Uterus (tissue), 4 donors: Measurements from ENCODE around the gene CERS6. TPM values are rescaled to one million over a fixed set of nuclear protein-coding genes. Genes with fewer than 3 reads are reported as not detected.

ENCODE experiments used
- DNase-seq, 2 donors: peaks; one replicate each; pipeline ENCODE4 v3.0.0-alpha.2; 2019 to 2020
- H3K27ac ChIP-seq, 2 donors: fragments of 200-600 bp; sonication (generic); 1 replicate in 1 of 2; 2 replicates in 1 of 2; pipeline ENCODE4 v1.5.1; 2016 to 2018
- H3K27me3 ChIP-seq, 2 donors: fragments of 200-600 bp; sonication (generic); one replicate each; pipeline ENCODE4 v1.5.1; 2018 to 2019; ENCODE audit warnings: control low read depth in 1 of 2
- H3K36me3 ChIP-seq, 2 donors: fragments of 200-600 bp; sonication (generic); one replicate each; pipeline ENCODE4 v1.5.1; 2019; ENCODE audit warnings: control low read depth in 1 of 2
- H3K4me1 ChIP-seq, 2 donors: fragments of 200-600 bp; sonication (generic); one replicate each; pipeline ENCODE4 v1.5.1; 2018 to 2019; ENCODE audit warnings: control low read depth in 1 of 2
- H3K4me3 ChIP-seq, 2 donors: fragments of 200-600 bp; sonication (generic); 1 replicate in 1 of 2; 2 replicates in 1 of 2; pipeline ENCODE4 v1.5.1; 2018 to 2019; ENCODE audit warnings: mild to moderate bottlenecking in 1 of 2
- H3K9me3 ChIP-seq, 2 donors: fragments of 200-600 bp; sonication (generic); one replicate each; pipeline ENCODE4 v1.5.1; 2019; ENCODE audit warnings: control low read depth in 1 of 2
- POLR2A ChIP-seq, 2 donors: fragments of 450-650 bp; IDR thresholded peaks; one replicate each; pipeline ENCODE4 v1.6.1; 2016; ENCODE audit warnings: antibody characterized with exemption in 2 of 2, mild to moderate bottlenecking in 1 of 2, moderate library complexity in 1 of 2
- intact Hi-C: fragments of 100-400 bp; cut with DNase I; formaldehyde crosslinking; loops from one replicate; pipeline ENCODE4 v1.15.1; 2023; ENCODE audit warnings: low total_unique reads
- total RNA-seq, 4 donors: library from RNA; depleted of rRNA in 3 of 4; stranded (reverse); fragments of >200 nt in 3 of 4; gene quantifications; one replicate each; pipeline versions ENCODE4 v1.1.0 to v1.2.4, GENCODE V29; 2014 to 2023
- TF ChIP-seq, protein P1 (sequence below), 4 experiments: fragments of 200-600 bp in 2 of 4; fragments of 450-650 bp in 2 of 4; sonication (generic) in 2 of 4; IDR thresholded peaks; one replicate each; pipeline ENCODE4 v1.5.1; 2016 to 2019; ENCODE audit warnings: antibody characterized with exemption in 4 of 4, mild to moderate bottlenecking in 2 of 4, moderate library complexity in 1 of 4
- donor health status: DM: yes; HTN: yes; CAD: no.

CERS6 gene
- total RNA-seq, 4 donors from 2014 or later: 20.0 to 47.2 (median 26.6) TPM

DNA sequence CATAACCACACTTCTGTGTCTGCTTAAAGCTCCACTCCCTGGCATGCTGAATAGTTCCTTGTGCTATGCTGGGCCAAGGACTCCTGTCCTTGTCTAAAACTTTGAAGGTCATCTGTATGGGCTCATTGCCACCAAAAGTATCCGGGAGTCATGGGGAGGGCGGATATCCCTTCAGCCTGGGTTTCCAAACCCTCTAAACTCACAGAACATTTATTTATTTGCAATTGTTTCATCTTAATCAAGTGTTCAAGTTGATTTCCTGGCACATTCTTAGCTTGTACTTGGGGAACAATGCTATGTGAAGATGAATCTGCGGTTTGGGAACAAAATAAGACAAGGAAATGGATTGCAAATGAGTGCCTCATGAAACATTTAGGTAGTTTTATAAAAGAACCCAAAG is 348.1 kb downstream of the CERS6 start:
- Histone ChIP-seq H3K36me3 (no peaks in the 10 kb centered on the region), H3K27ac (peak overlapping the region in 1 of 2 donors; percentile 26), H3K4me1 (no peaks in the 10 kb centered on the region), H3K4me3 (no peak overlapping the region), H3K27me3 (no peaks in the 10 kb centered on the region), H3K9me3 (no peaks in the 10 kb centered on the region)
- TF ChIP-seq, protein P1, sequence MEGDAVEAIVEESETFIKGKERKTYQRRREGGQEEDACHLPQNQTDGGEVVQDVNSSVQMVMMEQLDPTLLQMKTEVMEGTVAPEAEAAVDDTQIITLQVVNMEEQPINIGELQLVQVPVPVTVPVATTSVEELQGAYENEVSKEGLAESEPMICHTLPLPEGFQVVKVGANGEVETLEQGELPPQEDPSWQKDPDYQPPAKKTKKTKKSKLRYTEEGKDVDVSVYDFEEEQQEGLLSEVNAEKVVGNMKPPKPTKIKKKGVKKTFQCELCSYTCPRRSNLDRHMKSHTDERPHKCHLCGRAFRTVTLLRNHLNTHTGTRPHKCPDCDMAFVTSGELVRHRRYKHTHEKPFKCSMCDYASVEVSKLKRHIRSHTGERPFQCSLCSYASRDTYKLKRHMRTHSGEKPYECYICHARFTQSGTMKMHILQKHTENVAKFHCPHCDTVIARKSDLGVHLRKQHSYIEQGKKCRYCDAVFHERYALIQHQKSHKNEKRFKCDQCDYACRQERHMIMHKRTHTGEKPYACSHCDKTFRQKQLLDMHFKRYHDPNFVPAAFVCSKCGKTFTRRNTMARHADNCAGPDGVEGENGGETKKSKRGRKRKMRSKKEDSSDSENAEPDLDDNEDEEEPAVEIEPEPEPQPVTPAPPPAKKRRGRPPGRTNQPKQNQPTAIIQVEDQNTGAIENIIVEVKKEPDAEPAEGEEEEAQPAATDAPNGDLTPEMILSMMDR (IDR thresholded peaks at IDR 0.05): no peak
- TF ChIP-seq POLR2A (IDR thresholded peaks at IDR 0.05): no peak
- intact Hi-C loops: no loop called here
- peak in 1 of 2 donors; percentile 31 for DNase-seq

DNA sequence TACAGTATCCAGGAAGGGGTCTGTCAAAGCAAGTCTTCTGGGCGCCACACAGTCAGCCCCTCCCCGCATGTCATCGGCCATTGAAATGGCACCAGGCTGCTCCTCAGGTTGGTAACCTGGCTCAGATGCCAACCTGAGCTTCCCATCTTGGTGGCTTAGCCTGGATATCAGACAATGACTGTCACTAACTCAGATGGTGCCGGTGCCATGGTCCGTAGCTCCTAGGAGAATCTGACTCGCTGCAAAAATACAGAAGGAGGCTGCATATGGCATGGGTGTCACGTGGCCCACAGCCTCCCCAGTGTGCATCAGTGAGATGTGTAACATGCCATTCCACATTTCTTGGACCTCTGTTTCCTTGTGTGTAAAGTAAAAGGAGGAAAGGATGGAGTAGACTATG is 349.5 kb downstream of the CERS6 start:
- Histone ChIP-seq H3K4me1 (no peaks in the 10 kb centered on the region), H3K27ac (peak overlapping the region in 1 of 2 donors; percentile 15), H3K4me3 (no peak overlapping the region), H3K27me3 (no peaks in the 10 kb centered on the region), H3K36me3 (no peaks in the 10 kb centered on the region), H3K9me3 (no peaks in the 10 kb centered on the region)
- intact Hi-C loops: no loop called here
- no peak for DNase-seq
- TF ChIP-seq, protein P1 (IDR thresholded peaks at IDR 0.05): no peak

DNA sequence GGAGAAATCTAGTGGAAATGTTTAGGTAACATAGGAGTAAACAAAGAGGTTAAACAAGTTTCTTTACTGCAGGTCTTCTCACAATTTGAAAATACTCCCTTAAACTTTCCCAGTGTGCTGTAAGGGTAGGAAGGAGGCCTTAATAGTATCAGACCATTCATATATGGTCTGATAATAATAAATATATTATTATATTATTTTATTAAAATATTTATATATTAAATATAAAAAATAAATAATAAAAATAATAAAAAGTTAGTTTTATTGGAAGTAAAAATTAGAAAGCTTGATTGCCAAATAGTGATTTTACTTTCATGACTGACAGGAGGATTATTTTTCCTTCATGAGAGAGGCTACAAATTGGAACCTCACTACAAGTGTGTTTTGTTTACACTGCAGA is 353.5 kb downstream of the CERS6 start:
- Histone ChIP-seq H3K27ac (no peak overlapping the region), H3K4me1 (no peaks in the 10 kb centered on the region), H3K9me3 (no peaks in the 10 kb centered on the region), H3K27me3 (no peaks in the 10 kb centered on the region), H3K4me3 (no peak overlapping the region), H3K36me3 (no peaks in the 10 kb centered on the region)
- no peak for DNase-seq
- no peak for TF ChIP-seq POLR2A (IDR thresholded peaks at IDR 0.05)
- TF ChIP-seq, protein P1 (IDR thresholded peaks at IDR 0.05): no peak
- intact Hi-C loops: no loop called here

DNA sequence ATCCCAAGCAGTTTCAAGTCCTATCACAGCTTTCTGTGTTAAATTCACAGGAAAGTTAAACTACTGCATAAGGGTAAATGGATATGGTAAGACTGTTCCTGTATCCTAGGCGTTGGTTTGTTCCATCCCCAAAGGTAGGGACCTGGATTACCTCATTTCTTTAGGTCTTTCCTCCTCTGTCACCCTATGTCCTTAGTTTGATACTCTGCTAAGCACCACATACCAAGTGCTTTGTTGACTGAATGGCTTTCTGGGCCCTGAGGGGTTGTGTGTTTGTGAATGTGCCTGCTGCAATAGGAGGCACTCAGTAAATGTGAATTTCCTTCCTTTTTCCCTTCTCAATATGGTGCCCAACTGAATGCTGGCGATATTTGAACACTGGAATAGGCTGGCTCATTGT is 354.2 kb downstream of the CERS6 start:
- H3K27me3 ChIP-seq: no peaks in the 10 kb centered on the region
- DNase-seq: no peak
- intact Hi-C loops: no loop called here
- no peaks in the 10 kb centered on the region for H3K9me3 ChIP-seq
- no peaks in the 10 kb centered on the region for H3K4me1 ChIP-seq
- H3K4me3 ChIP-seq: no peak overlapping the region
- H3K36me3 ChIP-seq: no peaks in the 10 kb centered on the region
- no peak for TF ChIP-seq POLR2A (IDR thresholded peaks at IDR 0.05)
- TF ChIP-seq, protein P1 (IDR thresholded peaks at IDR 0.05): no peak
- H3K27ac ChIP-seq: no peak overlapping the region

DNA sequence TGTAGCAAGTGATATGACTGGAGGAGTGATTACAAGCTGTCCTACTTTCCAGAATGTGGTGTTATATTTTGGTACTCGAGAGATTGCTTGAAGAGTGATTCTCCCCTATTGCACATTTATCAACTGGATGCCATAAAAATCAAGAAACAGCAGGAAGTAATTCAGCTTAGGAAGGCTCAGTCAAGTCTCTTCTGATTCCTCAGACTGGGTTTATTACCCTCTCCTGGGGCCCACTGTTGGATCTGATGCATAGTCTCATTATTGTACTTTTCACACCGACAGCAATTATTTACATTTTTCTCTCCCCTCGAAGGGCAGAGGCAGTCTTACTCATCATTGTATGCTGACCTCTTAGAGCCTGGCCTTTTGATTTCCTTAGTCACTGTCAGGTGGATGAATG is 355.6 kb downstream of the CERS6 start:
- intact Hi-C loops: no loop called here
- H3K27me3 ChIP-seq: no peaks in the 10 kb centered on the region
- H3K4me1 ChIP-seq: no peaks in the 10 kb centered on the region
- H3K9me3 ChIP-seq: no peaks in the 10 kb centered on the region
- no peak for TF ChIP-seq POLR2A (IDR thresholded peaks at IDR 0.05)
- TF ChIP-seq, protein P1 (IDR thresholded peaks at IDR 0.05): no peak
- H3K36me3 ChIP-seq: no peaks in the 10 kb centered on the region
- no peak overlapping the region for H3K4me3 ChIP-seq
- no peak for DNase-seq
- no peak overlapping the region for H3K27ac ChIP-seq
